GM23338 (cell line): ENCODE results near the gene GPR37L1. TPM values are rescaled to one million over a fixed set of nuclear protein-coding genes. Genes with fewer than 3 reads are reported as not detected.

Source experiments
- ATAC-seq: fragments of 200-7000 bp; cut with Tn5 transposase; 3 replicates; pipeline ENCODE4 v1.9.1; 2020
- DNase-seq: peaks from one replicate; pipeline ENCODE4 v3.0.0-alpha.2; 2015; ENCODE audit warnings: low spot score
- H2AFZ ChIP-seq: fragments of 200-600 bp; sonication (generic); 2 replicates; pipeline ENCODE4 v1.8.0; 2016; ENCODE audit warnings: antibody characterized with exemption, mild to moderate bottlenecking, moderate library complexity
- H3F3A ChIP-seq: fragments of 200-600 bp; sonication (generic); replicated peaks from 2 replicates; pipeline ENCODE4 v1.8.0; 2017; ENCODE audit warnings: antibody characterized with exemption, mixed run types, low read depth
- H3K27ac ChIP-seq: fragments of 200-600 bp; sonication (generic); 2 replicates; pipeline ENCODE4 v1.6.1; 2016; ENCODE audit warnings: low read depth
- H3K27me3 ChIP-seq: fragments of 200-600 bp; sonication (generic); 2 replicates; pipeline ENCODE4 v1.8.0; 2016; ENCODE audit warnings: mild to moderate bottlenecking, mixed run types, moderate library complexity; ENCODE audit not compliant: insufficient read depth
- H3K36me3 ChIP-seq: fragments of 200-600 bp; sonication (generic); 2 replicates; pipeline ENCODE4 v1.8.0; 2016; ENCODE audit warnings: mild to moderate bottlenecking; ENCODE audit not compliant: insufficient read depth
- H3K4me1 ChIP-seq: fragments of 200-600 bp; sonication (generic); 2 replicates; pipeline ENCODE4 v1.8.0; 2016; ENCODE audit warnings: mild to moderate bottlenecking, moderate library complexity; ENCODE audit not compliant: insufficient read depth
- H3K4me2 ChIP-seq: fragments of 200-600 bp; sonication (generic); 2 replicates; pipeline ENCODE4 v1.7.1; 2017; ENCODE audit warnings: mixed run types
- H3K4me3 ChIP-seq: fragments of 200-600 bp; sonication (generic); 2 replicates; pipeline ENCODE4 v1.6.1; 2016; ENCODE audit warnings: mixed run types
- H3K79me2 ChIP-seq: fragments of 200-600 bp; sonication (generic); replicated peaks from 2 replicates; pipeline ENCODE4 v1.8.0; 2017; ENCODE audit warnings: mild to moderate bottlenecking; ENCODE audit not compliant: insufficient read depth
- H3K9me2 ChIP-seq: fragments of 200-600 bp; sonication (generic); 2 replicates; pipeline ENCODE4 v1.8.0; 2017; ENCODE audit not compliant: insufficient read depth
- H4K20me1 ChIP-seq: fragments of 200-600 bp; sonication (generic); replicated peaks from 2 replicates; pipeline ENCODE4 v1.8.0; 2017; ENCODE audit warnings: mild to moderate bottlenecking; ENCODE audit not compliant: insufficient read depth
- H3K27ac Mint-ChIP-seq: 2 replicates; pipeline ENCODE4 v1.8.0; 2020; ENCODE audit warnings: inconsistent platforms, mild to moderate bottlenecking, moderate library complexity, mixed read lengths
- H3K27me3 Mint-ChIP-seq: 3 replicates; pipeline ENCODE4 v1.8.0; 2022; ENCODE audit warnings: low read depth, mild to moderate bottlenecking, moderate library complexity, mixed read lengths, inconsistent platforms; ENCODE audit not compliant: insufficient read depth, poor library complexity
- H3K36me3 Mint-ChIP-seq: 3 replicates; pipeline ENCODE4 v1.8.0; 2021; ENCODE audit warnings: low read depth, mild to moderate bottlenecking, inconsistent platforms, moderate library complexity, mixed read lengths
- H3K4me1 Mint-ChIP-seq: 3 replicates; pipeline ENCODE4 v1.8.0; 2020; ENCODE audit warnings: mild to moderate bottlenecking, inconsistent platforms, mixed read lengths
- H3K4me3 Mint-ChIP-seq: 3 replicates; pipeline ENCODE4 v1.8.0; 2021; ENCODE audit warnings: moderate library complexity, mild to moderate bottlenecking, inconsistent platforms, mixed read lengths
- H3K9me3 Mint-ChIP-seq: 3 replicates; pipeline ENCODE4 v1.8.0; 2020; ENCODE audit warnings: moderate library complexity, mild to moderate bottlenecking, inconsistent platforms, mixed read lengths
- CREB1 ChIP-seq: fragments of 250-450 bp; sonication (Bioruptor Pico); IDR thresholded peaks from 2 replicates; pipeline ENCODE4 v1.5.0; 2020; ENCODE audit warnings: low read depth, mild to moderate bottlenecking, moderate library complexity
- CTCF ChIP-seq, 2 experiments: fragments of 200-600 bp in 1 of 2; sonication (generic) in 1 of 2; conservative IDR thresholded peaks; 2 replicates each; pipeline versions ENCODE4 v1.5.1 to v1.6.1; 2016 to 2017; ENCODE audit warnings: antibody characterized with exemption in 2 of 2, low read depth in 2 of 2, mild to moderate bottlenecking in 2 of 2, moderate library complexity in 1 of 2
- EZH2phosphoT487 ChIP-seq: fragments of 200-600 bp; sonication (generic); IDR thresholded peaks from one replicate; pipeline ENCODE4 v1.8.1; 2018; ENCODE audit warnings: antibody characterized with exemption; ENCODE audit not compliant: unreplicated experiment
- JUNB ChIP-seq: IDR thresholded peaks from one replicate; pipeline ENCODE4 v1.6.1; 2016; ENCODE audit warnings: antibody characterized with exemption; ENCODE audit not compliant: unreplicated experiment
- STAT1 ChIP-seq: IDR thresholded peaks from one replicate; pipeline ENCODE4 v1.6.1; 2016; ENCODE audit warnings: antibody characterized with exemption; ENCODE audit not compliant: unreplicated experiment
- ZNF462 ChIP-seq: fragments of 250-450 bp; sonication (Bioruptor Pico); IDR thresholded peaks from 2 replicates; pipeline ENCODE4 v1.5.0; 2020; ENCODE audit warnings: mild to moderate bottlenecking, moderate library complexity
- polyA plus RNA-seq: library from polyadenylated mRNA; unstranded; fragments of >200 nt; fragmentation: Nextera tagmentation; extraction: Ambion mirVana; gene quantifications from 2 replicates; pipeline ENCODE4 v1.2.1, GENCODE V29; 2016
- total RNA-seq: library from RNA; depleted of rRNA; stranded (reverse); fragments of >200 nt; shearing (Covaris generic); gene quantifications from 2 replicates; pipeline ENCODE4 v1.2.3, GENCODE V29; 2014
- TF ChIP-seq, protein P1 (sequence below): IDR thresholded peaks from one replicate; pipeline ENCODE4 v1.6.1; 2018; ENCODE audit warnings: antibody characterized with exemption; ENCODE audit not compliant: unreplicated experiment
- TF ChIP-seq, protein P2 (sequence below): IDR thresholded peaks from 2 replicates; pipeline ENCODE4 v1.6.1; 2016; ENCODE audit warnings: antibody characterized with exemption

The GPR37L1 gene
- total and polyA plus RNA-seq, 2 experiments from 2014 or later: 0.08 to 0.21 TPM

DNA sequence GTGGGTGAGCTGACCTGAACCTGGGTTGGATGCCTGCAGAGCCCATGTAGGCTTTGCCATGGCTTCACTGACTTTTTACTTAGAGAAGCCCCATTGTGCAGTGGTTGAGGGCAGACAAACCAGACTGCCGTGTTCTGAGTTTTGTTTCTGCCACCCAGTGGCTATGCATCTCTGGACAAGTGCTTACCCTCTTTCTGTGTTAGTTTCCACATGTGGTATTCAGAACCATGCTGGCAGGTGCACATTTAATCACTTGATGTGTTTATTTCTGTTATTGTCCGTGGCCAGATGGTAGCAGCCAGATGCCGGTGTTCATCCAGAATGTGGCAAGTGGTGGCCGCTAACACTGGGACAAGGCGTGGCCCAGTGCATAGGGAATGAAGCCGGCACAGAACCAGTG lies 48.0 kb downstream of the GPR37L1 start (continued):
- TF ChIP-seq ZNF462 (CRISPR knock-in tag): no peak

DNA sequence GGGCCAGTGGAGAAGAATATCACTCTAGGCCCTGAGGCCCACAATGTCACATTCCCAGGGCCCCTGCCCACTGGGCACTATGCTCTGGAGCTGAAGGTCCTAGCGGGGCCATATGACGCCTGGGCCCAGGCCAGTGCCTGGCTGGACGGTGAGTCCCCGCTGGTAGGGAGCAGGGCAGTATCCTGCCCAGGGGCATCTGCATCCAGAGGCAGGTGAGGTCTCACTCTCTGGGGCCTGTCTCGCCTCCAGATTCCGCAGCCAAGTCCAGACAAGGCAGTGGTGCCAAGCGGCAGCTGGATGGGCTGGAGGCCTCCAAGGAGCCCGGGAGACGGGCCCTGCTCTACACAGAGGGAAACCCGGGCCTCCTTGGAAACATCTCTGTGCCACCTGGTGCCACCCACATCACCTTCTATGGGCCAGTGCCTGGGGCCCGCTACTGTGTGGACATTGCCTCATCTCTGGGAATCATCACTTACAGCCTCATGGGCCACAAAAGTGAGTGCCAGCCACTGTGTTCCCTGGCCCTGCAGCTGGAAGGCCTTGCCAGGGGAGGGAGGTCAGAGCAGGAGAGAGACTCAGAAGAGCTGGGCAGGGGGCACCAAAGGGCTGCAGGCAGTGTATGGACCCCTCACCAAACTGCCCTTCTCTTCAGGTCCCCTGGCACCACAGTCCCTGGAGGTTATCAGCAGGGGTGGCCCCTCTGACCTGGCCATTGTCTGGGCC lies 48.7 kb downstream of the GPR37L1 start:
- H3K4me2 ChIP-seq: no peak overlapping the region
- H3K79me2 ChIP-seq: no peaks in the 10 kb centered on the region
- Mint-ChIP-seq H3K27ac (no peak overlapping the region), H3K27me3 (peaks cover 14% of the 10 kb centered on the region), H3K4me3 (no peak overlapping the region), H3K4me1 (peaks cover 14% of the 10 kb centered on the region), H3K36me3 (no peaks in the 10 kb centered on the region), H3K9me3 (no peaks in the 10 kb centered on the region)
- H3K9me2 ChIP-seq: no peaks in the 10 kb centered on the region
- no peaks in the 10 kb centered on the region for H3K36me3 ChIP-seq
- no peak overlapping the region for H2AFZ ChIP-seq
- no peaks in the 10 kb centered on the region for H3F3A ChIP-seq
- DNase-seq (no peak), ATAC-seq (no peak)
- TF ChIP-seq, protein P1, sequence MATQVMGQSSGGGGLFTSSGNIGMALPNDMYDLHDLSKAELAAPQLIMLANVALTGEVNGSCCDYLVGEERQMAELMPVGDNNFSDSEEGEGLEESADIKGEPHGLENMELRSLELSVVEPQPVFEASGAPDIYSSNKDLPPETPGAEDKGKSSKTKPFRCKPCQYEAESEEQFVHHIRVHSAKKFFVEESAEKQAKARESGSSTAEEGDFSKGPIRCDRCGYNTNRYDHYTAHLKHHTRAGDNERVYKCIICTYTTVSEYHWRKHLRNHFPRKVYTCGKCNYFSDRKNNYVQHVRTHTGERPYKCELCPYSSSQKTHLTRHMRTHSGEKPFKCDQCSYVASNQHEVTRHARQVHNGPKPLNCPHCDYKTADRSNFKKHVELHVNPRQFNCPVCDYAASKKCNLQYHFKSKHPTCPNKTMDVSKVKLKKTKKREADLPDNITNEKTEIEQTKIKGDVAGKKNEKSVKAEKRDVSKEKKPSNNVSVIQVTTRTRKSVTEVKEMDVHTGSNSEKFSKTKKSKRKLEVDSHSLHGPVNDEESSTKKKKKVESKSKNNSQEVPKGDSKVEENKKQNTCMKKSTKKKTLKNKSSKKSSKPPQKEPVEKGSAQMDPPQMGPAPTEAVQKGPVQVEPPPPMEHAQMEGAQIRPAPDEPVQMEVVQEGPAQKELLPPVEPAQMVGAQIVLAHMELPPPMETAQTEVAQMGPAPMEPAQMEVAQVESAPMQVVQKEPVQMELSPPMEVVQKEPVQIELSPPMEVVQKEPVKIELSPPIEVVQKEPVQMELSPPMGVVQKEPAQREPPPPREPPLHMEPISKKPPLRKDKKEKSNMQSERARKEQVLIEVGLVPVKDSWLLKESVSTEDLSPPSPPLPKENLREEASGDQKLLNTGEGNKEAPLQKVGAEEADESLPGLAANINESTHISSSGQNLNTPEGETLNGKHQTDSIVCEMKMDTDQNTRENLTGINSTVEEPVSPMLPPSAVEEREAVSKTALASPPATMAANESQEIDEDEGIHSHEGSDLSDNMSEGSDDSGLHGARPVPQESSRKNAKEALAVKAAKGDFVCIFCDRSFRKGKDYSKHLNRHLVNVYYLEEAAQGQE: no peak
- no peak for TF ChIP-seq CTCF (conservative IDR thresholded peaks at IDR 0.05; ENCODE audit: low read depth in 2 of 2)
- TF ChIP-seq JUNB: no peak
- TF ChIP-seq, protein P2, sequence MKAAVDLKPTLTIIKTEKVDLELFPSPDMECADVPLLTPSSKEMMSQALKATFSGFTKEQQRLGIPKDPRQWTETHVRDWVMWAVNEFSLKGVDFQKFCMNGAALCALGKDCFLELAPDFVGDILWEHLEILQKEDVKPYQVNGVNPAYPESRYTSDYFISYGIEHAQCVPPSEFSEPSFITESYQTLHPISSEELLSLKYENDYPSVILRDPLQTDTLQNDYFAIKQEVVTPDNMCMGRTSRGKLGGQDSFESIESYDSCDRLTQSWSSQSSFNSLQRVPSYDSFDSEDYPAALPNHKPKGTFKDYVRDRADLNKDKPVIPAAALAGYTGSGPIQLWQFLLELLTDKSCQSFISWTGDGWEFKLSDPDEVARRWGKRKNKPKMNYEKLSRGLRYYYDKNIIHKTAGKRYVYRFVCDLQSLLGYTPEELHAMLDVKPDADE: no peak
- no peak for TF ChIP-seq EZH2phosphoT487
- TF ChIP-seq STAT1: no peak
- no peak for TF ChIP-seq CREB1 (CRISPR knock-in tag)
- no peaks in the 10 kb centered on the region for H3K27me3 ChIP-seq
- no peak overlapping the region for H3K27ac ChIP-seq
- no peak overlapping the region for H3K4me3 ChIP-seq
- no peaks in the 10 kb centered on the region for H4K20me1 ChIP-seq
- H3K4me1 ChIP-seq: no peaks in the 10 kb centered on the region
